Cardiac fibroblast (primary cell): ENCODE results near the gene FAM25A.
"Not testable (repeated sequence)": the region's sequence is repeated elsewhere in the genome, so short reads cannot be mapped to it uniquely, and the experiment has no call there.

ENCODE experiments used
- DNase-seq, 2 donors: peaks; one replicate each; pipeline versions ENCODE4 v3.0.0 to v3.0.0-alpha.2; 2010; ENCODE audit warnings: low read depth in 2 of 2
- H3K4me3 ChIP-seq, 2 donors: replicated peaks in 1 of 2; 1 replicate in 1 of 2; 2 replicates in 1 of 2; pipeline ENCODE4 v1.5.1; 2011; ENCODE audit warnings: low read depth in 2 of 2, low read length in 2 of 2, mild to moderate bottlenecking in 2 of 2, moderate library complexity in 1 of 2
- TF ChIP-seq, protein P1 (sequence below): IDR thresholded peaks from one replicate; pipeline ENCODE4 v1.5.1; 2011; ENCODE audit warnings: low read depth, mild to moderate bottlenecking, low read length, inconsistent platforms

The FAM25A gene

DNA sequence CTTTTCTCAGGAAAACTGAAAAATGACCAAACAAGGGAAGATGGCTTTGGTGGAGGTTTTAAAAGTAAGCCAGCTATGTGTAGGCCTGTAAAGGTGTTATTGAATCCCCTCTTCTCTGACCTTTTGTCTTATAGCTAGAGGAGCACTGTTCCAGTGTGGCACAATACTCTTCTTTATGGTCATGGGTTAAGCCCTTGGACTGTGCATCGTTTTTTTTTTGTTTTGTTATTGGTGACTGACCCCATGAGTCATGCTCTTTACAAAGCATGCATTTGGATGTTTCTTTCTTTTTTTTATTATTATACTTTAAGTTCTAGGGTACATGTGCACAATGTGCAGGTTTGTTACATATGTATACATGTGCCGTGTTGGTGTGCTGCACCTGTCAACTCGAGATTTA lies 19.6 kb upstream of the FAM25A start:
- DNase-seq = peak; percentile 22 to 69
- no peak overlapping the region for H3K4me3 ChIP-seq
- TF ChIP-seq, protein P1, sequence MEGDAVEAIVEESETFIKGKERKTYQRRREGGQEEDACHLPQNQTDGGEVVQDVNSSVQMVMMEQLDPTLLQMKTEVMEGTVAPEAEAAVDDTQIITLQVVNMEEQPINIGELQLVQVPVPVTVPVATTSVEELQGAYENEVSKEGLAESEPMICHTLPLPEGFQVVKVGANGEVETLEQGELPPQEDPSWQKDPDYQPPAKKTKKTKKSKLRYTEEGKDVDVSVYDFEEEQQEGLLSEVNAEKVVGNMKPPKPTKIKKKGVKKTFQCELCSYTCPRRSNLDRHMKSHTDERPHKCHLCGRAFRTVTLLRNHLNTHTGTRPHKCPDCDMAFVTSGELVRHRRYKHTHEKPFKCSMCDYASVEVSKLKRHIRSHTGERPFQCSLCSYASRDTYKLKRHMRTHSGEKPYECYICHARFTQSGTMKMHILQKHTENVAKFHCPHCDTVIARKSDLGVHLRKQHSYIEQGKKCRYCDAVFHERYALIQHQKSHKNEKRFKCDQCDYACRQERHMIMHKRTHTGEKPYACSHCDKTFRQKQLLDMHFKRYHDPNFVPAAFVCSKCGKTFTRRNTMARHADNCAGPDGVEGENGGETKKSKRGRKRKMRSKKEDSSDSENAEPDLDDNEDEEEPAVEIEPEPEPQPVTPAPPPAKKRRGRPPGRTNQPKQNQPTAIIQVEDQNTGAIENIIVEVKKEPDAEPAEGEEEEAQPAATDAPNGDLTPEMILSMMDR = no peak

DNA sequence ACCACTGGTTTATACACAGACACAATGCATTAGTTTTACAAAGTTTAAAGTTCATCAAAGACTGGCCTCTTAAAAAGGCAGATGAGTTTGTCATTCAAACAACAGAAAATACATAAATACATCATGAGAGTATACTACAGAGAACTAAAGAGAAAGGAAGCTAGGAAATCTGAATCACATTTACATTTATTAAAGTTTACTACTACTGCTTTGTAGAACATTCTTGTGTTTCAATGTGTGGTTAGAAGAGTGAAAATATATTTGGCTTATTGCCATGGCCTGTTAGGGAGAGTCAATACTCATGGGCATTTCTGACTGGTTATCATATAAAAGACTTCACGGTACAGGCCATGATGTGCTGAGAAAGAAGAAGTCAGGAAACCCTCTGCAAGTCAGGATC lies 13.0 kb upstream of the FAM25A start:
- H3K4me3 ChIP-seq = not testable (repeated sequence)
- peak; percentile 45 to 60 for DNase-seq

DNA sequence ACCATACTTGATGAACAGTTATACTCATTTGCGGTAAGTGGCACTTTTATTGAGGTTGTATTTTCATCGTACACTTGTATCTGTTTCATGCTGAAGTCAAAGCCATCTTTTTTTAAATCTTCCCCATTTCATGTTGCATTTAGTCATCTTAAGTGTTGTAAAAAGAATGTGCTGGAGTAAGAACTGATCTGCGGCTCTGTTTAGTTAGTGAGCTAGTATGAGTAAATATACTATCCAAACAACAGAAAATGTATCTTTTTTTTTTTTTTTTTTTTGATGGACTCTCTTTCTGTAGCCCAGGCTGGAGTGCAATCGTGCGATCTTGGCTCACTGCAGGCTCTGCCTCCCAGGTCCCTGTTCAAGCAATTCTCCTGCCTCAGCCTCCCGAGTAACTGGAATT lies 12.4 kb upstream of the FAM25A start:
- DNase-seq = peak in 1 of 2 donors; percentile 22

DNA sequence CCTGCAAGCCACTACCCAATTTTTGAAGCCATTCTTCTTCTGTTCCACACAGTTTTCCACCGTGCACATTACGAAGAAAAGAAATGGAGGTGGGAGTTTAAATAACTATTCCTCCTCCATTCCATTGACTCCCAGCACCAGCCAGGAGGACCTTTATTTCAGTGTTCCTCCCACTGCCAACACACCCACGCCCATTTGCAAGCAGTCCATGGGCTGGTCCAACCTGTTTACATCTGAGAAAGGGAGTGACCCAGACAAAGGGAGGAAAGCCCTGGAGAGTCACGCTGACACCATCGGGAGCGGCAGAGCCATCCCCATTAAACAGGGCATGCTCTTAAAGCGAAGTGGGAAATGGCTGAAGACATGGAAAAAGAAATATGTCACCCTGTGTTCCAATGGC lies 11.8 kb upstream of the FAM25A start:
- not testable (repeated sequence) for DNase-seq, H3K4me3 ChIP-seq

More for the DNA sequence above, 12.4 kb upstream of the FAM25A start:
- not testable (repeated sequence) for H3K4me3 ChIP-seq

DNA sequence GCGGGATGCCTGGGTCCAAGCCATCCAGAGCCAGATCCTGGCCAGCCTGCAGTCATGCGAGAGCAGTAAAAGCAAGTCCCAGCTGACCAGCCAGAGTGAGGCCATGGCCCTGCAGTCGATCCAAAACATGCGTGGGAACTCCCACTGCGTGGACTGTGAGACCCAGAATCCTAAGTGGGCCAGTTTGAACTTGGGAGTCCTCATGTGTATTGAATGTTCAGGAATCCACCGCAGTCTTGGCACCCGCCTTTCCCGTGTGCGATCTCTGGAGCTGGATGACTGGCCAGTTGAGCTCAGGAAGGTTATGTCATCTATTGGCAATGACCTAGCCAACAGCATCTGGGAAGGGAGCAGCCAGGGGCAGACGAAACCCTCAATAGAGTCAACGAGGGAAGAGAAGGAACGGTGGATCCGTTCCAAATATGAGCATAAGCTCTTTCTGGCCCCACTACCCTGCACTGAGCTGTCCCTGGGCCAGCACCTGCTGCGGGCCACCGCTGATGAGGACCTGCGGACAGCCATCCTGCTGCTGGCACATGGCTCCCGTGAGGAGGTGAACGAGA lies 10.9 kb upstream of the FAM25A start:
- not testable (repeated sequence) for DNase-seq, H3K4me3 ChIP-seq

DNA sequence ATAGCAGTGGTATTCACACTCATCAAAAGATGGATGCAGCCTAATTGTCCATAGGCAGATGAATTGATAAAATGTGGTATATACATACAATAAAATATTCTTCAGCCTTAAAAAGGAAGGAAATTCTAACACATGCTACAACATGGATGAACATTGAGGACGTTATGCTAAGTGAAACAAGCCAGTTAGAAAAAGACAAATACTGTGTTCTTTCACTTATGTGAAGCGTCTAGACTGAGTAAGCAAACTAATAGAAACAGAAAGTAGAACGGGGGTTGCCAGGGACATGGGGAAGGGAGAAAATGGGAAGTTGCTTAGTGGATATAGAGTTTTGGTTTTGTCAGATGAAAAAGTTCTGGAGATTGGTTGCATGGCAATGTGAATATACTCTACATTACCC lies 6.6 kb upstream of the FAM25A start:
- not testable (repeated sequence) for DNase-seq, H3K4me3 ChIP-seq

DNA sequence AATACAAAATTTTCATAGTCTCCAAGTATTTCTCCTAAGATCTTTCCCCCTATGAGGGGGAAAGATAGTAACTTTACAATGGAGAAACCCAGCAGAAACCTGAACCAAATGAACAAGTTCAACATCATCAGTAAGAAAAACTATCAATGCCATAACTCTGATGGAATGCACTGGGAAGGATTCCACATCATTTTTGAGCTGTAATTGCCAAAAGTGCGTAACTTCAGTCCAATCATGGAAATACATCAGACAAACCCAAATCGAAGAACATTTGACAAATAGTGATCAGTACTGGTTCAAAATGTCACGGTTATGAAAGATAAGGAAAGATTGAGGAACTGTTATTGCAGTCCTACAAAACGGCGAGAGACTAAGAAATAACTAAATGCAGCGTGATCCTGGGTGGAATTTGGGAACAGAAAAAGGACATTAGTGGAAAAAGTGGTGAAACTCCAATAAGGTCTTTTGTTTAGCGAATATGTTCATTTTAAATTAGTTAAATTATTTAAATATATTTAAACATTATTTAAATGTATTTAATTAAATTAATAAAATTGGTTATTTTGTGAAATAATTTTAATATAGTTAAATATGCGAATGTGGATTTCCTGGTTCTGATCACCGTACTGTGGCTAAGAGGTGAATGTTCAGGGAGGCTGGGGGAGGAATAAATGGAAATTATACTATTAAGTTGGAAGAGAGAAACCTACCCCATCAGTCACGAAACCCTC lies 4.9 kb upstream of the FAM25A start:
- H3K4me3 ChIP-seq, DNase-seq: not testable (repeated sequence)

DNA sequence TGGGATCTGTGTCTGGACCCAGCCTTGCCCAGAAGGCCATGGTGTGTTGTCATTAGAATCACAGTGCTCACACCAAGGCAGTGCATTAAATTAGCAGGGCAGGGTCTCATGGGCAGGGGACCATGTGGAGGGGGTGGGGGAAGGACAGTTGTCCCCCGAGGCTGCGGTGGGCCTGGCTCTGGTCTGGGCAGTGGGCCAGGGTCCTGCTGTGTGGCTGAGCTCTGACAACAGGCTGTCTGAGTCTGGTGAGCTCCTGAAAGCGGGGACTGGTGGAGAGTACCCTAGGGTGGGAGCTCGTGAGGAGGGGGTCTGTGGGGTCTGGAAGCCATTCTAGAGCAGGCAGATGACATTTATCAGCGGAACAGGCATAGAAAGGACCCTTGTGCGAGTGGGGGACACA lies 2.0 kb upstream of the FAM25A start:
- not testable (repeated sequence) for H3K4me3 ChIP-seq, DNase-seq

DNA sequence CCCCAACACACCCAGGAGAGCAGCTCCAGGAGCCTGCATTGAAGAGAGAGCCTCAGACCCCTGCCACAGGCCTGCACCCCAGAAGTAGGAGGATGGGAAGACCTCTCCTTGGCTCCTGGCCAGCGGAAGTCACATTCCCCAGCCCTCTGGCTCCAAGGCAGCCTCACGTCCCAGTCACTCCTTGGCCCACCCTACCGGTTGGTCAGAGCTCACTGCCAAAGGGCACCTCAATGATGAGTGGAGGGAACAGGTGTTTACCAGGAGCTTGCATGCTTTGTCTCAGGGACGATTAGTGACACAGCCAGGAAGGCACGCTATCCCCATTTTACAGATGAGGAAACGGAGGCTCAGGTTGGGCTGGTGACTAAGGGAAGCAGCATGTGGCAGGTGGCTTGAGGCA lies 1.0 kb upstream of the FAM25A start:
- H3K4me3 ChIP-seq, DNase-seq: not testable (repeated sequence)

DNA sequence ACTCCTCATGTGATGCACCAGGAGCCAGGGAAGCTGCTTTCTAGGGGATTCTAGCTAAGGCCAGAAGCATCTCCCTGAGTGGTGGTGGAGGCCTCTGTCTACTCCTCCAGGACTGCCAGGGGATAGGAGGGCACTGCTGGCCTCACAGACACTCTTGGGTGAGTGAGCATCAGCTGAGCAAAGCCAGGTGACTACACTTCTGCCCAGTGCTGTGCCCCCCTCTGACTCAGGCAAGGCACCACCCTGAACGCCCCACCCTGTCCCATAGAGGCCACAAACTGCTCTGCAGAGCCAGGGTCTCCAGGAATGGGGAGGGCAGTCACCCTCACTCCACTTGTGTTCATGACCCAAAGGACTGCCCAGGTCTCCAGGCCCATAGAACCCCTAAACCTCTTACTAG lies 590 bp upstream of the FAM25A start:
- not testable (repeated sequence) for H3K4me3 ChIP-seq, DNase-seq

DNA sequence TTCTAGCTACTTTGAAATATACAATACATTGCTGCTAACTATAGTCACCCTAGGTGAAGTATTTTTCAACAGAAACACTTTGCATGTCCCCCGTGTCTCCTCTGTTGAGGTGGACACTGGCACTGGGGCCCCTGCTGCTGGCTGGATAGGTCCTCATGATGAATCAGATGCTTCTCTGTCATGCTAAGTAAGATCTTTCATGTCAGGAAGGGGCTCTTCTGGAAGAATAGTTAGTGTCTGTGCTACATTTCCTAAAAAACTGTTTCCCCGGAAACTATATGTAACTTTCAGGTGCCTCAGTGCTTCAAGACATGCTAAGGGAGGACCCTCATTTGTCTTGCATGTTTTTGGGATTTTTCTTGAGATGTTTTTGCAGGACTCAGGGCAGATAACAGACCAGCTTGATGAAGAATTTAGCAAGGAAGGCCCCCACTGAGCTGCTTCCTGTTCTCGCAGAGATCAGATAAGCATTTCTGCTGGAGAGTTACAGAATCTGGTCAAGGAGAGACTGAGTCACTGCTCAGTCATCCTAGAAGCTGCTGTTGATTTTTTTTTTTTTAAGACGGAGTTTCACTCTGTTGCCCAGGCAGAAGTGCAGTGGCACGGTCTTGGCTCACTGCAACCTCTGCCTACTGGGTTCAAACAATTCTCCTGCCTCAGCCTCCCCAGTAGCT lies 5.3 kb downstream of the FAM25A start:
- H3K4me3 ChIP-seq = not testable (repeated sequence)
- peak; percentile 75 to 83 for DNase-seq

DNA sequence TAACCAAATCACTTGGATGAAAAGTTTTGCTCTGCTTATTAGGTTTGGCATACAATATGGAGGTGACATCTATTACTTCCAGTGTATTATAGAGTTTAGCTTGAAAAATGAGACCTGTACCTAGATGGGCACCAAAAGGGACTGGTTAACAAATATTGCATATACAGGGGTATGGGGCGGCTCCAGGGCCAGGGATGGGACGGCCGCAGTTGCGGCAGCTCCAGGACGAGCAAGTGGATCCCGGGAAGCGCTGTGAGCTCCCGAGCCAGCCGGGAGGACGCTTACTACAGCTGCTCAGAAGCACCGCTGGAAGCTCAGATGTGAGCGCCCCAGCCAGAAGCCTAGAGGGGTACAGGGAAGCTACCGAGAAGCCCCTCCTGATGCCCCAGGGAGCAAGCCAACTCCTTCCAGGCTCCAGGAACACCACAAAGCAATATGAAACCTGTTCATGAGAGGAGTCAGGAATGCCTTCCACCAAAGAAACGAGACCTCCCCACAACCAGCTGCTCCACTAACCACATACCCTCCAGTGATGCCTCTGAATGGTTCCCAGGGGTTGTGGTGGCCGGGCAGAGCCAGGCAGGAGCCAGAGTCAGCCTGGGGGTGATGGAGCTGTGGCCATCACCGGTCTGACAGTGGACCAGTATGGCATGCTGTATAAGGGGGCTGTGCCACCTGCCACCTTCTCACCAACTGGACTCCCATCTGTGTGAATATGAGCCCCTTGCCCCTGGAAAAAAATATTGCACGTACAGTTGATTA lies 6.8 kb downstream of the FAM25A start:
- not testable (repeated sequence) for DNase-seq, H3K4me3 ChIP-seq

DNA sequence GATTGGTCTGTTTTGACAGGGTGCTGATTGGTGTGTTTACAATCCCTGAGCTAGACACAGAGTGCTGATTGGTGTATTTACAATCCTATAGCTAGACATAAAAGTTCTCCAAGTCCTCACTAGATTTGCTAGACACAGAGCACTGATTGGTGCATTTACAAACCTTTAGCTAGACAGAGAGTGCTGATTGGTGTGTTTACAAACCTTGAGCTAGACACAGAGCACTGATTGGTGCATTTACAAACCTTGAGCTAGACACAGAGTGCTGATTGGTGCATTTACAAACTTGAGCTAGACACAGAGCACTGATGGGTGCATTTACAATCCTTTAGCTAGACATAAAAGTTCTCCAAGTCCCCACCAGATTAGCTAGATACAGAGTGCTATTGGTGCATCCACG lies 10.3 kb downstream of the FAM25A start:
- H3K4me3 ChIP-seq, DNase-seq: not testable (repeated sequence)
